Loucy (cell line): ENCODE data around the gene VAPB.

Source experiments
- CTCF ChIP-seq: fragments of 200-600 bp; sonication (generic); conservative IDR thresholded peaks from 2 replicates; pipeline ENCODE4 v1.5.1; 2014; ENCODE audit warnings: mild to moderate bottlenecking, antibody characterized with exemption, low read length
- EZH2phosphoT487 ChIP-seq: fragments of 200-600 bp; IDR thresholded peaks from 2 replicates; pipeline ENCODE4 v1.6.1; 2018; ENCODE audit warnings: antibody characterized with exemption, mild to moderate bottlenecking, moderate library complexity, borderline replicate concordance

GRCh38 chr20:58407966-58408557 is 19.0 kb downstream of the VAPB start:
- TF ChIP-seq CTCF, result no peak
- TF ChIP-seq EZH2phosphoT487, result no peak
